ENCODE measurements around the gene ANXA2. TPM values are rescaled to one million over a fixed set of nuclear protein-coding genes. Genes with fewer than 3 reads are reported as not detected.

Gene ANXA2
- polyA plus RNA-seq, 2 donors = 1,972 to 2,098 TPM

- H3K9me3 ChIP-seq (ENCODE audit: control insufficient read depth in 2 of 2, insufficient read depth in 1 of 2, low read depth in 1 of 2, low read length in 1 of 2) = no peaks in the 10 kb centered on the region
- no peak overlapping the region for H3K27ac ChIP-seq (ENCODE audit: low read depth in 2 of 2, low read length in 1 of 2)
- no peaks in the 10 kb centered on the region for H3K27me3 ChIP-seq (ENCODE audit: control insufficient read depth in 1 of 2, insufficient read depth in 2 of 2, low read length in 2 of 2)
- 95% methylated on average over 1 of the region's 1 CpG for WGBS, 2 donors
- no peaks in the 10 kb centered on the region for H3K4me1 ChIP-seq (ENCODE audit: control insufficient read depth in 2 of 2, insufficient read depth in 2 of 2, low read length in 1 of 2)
- no peak overlapping the region for H3K4me3 ChIP-seq (ENCODE audit: low read depth in 1 of 2, low read length in 2 of 2)
- peaks cover 0 to 2% of the 10 kb centered on the region in 2 donors for H3K36me3 ChIP-seq (ENCODE audit: control insufficient read depth in 2 of 2, insufficient read depth in 2 of 2, low read length in 1 of 2)
Measured at GRCh38 chr15:60424006-60424405, 26.2 kb upstream of the ANXA2 start.

GRCh38 chr15:60423537-60423936 lies 25.8 kb upstream of the ANXA2 start:
- Histone ChIP-seq H3K36me3 (ENCODE audit: control insufficient read depth in 2 of 2, insufficient read depth in 2 of 2, low read length in 1 of 2) (peaks cover 0 to 2% of the 10 kb centered on the region in 2 donors), H3K27ac (ENCODE audit: low read depth in 2 of 2, low read length in 1 of 2) (no peak overlapping the region), H3K9me3 (ENCODE audit: control insufficient read depth in 2 of 2, insufficient read depth in 1 of 2, low read depth in 1 of 2, low read length in 1 of 2) (no peaks in the 10 kb centered on the region), H3K4me1 (ENCODE audit: control insufficient read depth in 2 of 2, insufficient read depth in 2 of 2, low read length in 1 of 2) (no peaks in the 10 kb centered on the region), H3K27me3 (ENCODE audit: control insufficient read depth in 1 of 2, insufficient read depth in 2 of 2, low read length in 2 of 2) (no peaks in the 10 kb centered on the region), H3K4me3 (ENCODE audit: low read depth in 1 of 2, low read length in 2 of 2) (no peak overlapping the region)
- WGBS, 2 donors = 22 to 24% methylated on average over 2 of the region's 2 CpGs

- no peak overlapping the region for H3K27ac ChIP-seq (ENCODE audit: low read depth in 2 of 2, low read length in 1 of 2)
- no peaks in the 10 kb centered on the region for H3K4me1 ChIP-seq (ENCODE audit: control insufficient read depth in 2 of 2, insufficient read depth in 2 of 2, low read length in 1 of 2)
- no peaks in the 10 kb centered on the region for H3K9me3 ChIP-seq (ENCODE audit: control insufficient read depth in 2 of 2, insufficient read depth in 1 of 2, low read depth in 1 of 2, low read length in 1 of 2)
- no peaks in the 10 kb centered on the region for H3K27me3 ChIP-seq (ENCODE audit: control insufficient read depth in 1 of 2, insufficient read depth in 2 of 2, low read length in 2 of 2)
- H3K36me3 ChIP-seq (ENCODE audit: control insufficient read depth in 2 of 2, insufficient read depth in 2 of 2, low read length in 1 of 2) = peaks cover 0 to 2% of the 10 kb centered on the region in 2 donors
- WGBS, 2 donors = 43 to 79% methylated on average over 1 of the region's 1 CpG
- H3K4me3 ChIP-seq (ENCODE audit: low read depth in 1 of 2, low read length in 2 of 2) = no peak overlapping the region
Measured at GRCh38 chr15:60421544-60421943, 23.8 kb upstream of the ANXA2 start.

GRCh38 chr15:60420203-60420716 lies 22.5 kb upstream of the ANXA2 start:
- Histone ChIP-seq H3K9me3 (ENCODE audit: control insufficient read depth in 2 of 2, insufficient read depth in 1 of 2, low read depth in 1 of 2, low read length in 1 of 2) (no peaks in the 10 kb centered on the region), H3K27ac (ENCODE audit: low read depth in 2 of 2, low read length in 1 of 2) (no peak overlapping the region), H3K4me1 (ENCODE audit: control insufficient read depth in 2 of 2, insufficient read depth in 2 of 2, low read length in 1 of 2) (no peaks in the 10 kb centered on the region), H3K27me3 (ENCODE audit: control insufficient read depth in 1 of 2, insufficient read depth in 2 of 2, low read length in 2 of 2) (no peaks in the 10 kb centered on the region), H3K36me3 (ENCODE audit: control insufficient read depth in 2 of 2, insufficient read depth in 2 of 2, low read length in 1 of 2) (no peaks in the 10 kb centered on the region), H3K4me3 (ENCODE audit: low read depth in 1 of 2, low read length in 2 of 2) (no peak overlapping the region)
- 75 to 88% methylated on average over 2 of the region's 2 CpGs for WGBS, 2 donors

GRCh38 chr15:60419753-60420152 lies 22.0 kb upstream of the ANXA2 start:
- WGBS, 2 donors = 57 to 63% methylated on average over 2 of the region's 2 CpGs
- H3K4me3 ChIP-seq (ENCODE audit: low read depth in 1 of 2, low read length in 2 of 2) = no peak overlapping the region
- no peaks in the 10 kb centered on the region for H3K36me3 ChIP-seq (ENCODE audit: control insufficient read depth in 2 of 2, insufficient read depth in 2 of 2, low read length in 1 of 2)
- H3K9me3 ChIP-seq (ENCODE audit: control insufficient read depth in 2 of 2, insufficient read depth in 1 of 2, low read depth in 1 of 2, low read length in 1 of 2) = no peaks in the 10 kb centered on the region
- no peaks in the 10 kb centered on the region for H3K27me3 ChIP-seq (ENCODE audit: control insufficient read depth in 1 of 2, insufficient read depth in 2 of 2, low read length in 2 of 2)
- H3K27ac ChIP-seq (ENCODE audit: low read depth in 2 of 2, low read length in 1 of 2) = no peak overlapping the region
- H3K4me1 ChIP-seq (ENCODE audit: control insufficient read depth in 2 of 2, insufficient read depth in 2 of 2, low read length in 1 of 2) = no peaks in the 10 kb centered on the region

GRCh38 chr15:60418096-60418495 lies 20.3 kb upstream of the ANXA2 start:
- Histone ChIP-seq H3K27ac (ENCODE audit: low read depth in 2 of 2, low read length in 1 of 2) (no peak overlapping the region), H3K4me1 (ENCODE audit: control insufficient read depth in 2 of 2, insufficient read depth in 2 of 2, low read length in 1 of 2) (no peaks in the 10 kb centered on the region), H3K9me3 (ENCODE audit: control insufficient read depth in 2 of 2, insufficient read depth in 1 of 2, low read depth in 1 of 2, low read length in 1 of 2) (no peaks in the 10 kb centered on the region), H3K36me3 (ENCODE audit: control insufficient read depth in 2 of 2, insufficient read depth in 2 of 2, low read length in 1 of 2) (no peaks in the 10 kb centered on the region), H3K4me3 (ENCODE audit: low read depth in 1 of 2, low read length in 2 of 2) (no peak overlapping the region), H3K27me3 (ENCODE audit: control insufficient read depth in 1 of 2, insufficient read depth in 2 of 2, low read length in 2 of 2) (no peaks in the 10 kb centered on the region)
- WGBS, 2 donors = 90 to 93% methylated on average over 3 of the region's 3 CpGs

GRCh38 chr15:60417112-60417511 lies 19.3 kb upstream of the ANXA2 start:
- Histone ChIP-seq H3K4me1 (ENCODE audit: control insufficient read depth in 2 of 2, insufficient read depth in 2 of 2, low read length in 1 of 2) (no peaks in the 10 kb centered on the region), H3K27me3 (ENCODE audit: control insufficient read depth in 1 of 2, insufficient read depth in 2 of 2, low read length in 2 of 2) (no peaks in the 10 kb centered on the region), H3K9me3 (ENCODE audit: control insufficient read depth in 2 of 2, insufficient read depth in 1 of 2, low read depth in 1 of 2, low read length in 1 of 2) (no peaks in the 10 kb centered on the region), H3K27ac (ENCODE audit: low read depth in 2 of 2, low read length in 1 of 2) (no peak overlapping the region), H3K4me3 (ENCODE audit: low read depth in 1 of 2, low read length in 2 of 2) (no peak overlapping the region), H3K36me3 (ENCODE audit: control insufficient read depth in 2 of 2, insufficient read depth in 2 of 2, low read length in 1 of 2) (no peaks in the 10 kb centered on the region)
- 91 to 97% methylated on average over 4 of the region's 4 CpGs for WGBS, 2 donors

- no peaks in the 10 kb centered on the region for H3K36me3 ChIP-seq (ENCODE audit: control insufficient read depth in 2 of 2, insufficient read depth in 2 of 2, low read length in 1 of 2)
- H3K9me3 ChIP-seq (ENCODE audit: control insufficient read depth in 2 of 2, insufficient read depth in 1 of 2, low read depth in 1 of 2, low read length in 1 of 2) = no peaks in the 10 kb centered on the region
- H3K27ac ChIP-seq (ENCODE audit: low read depth in 2 of 2, low read length in 1 of 2) = peak overlapping the region in 1 of 2 donors; percentile 55
- H3K27me3 ChIP-seq (ENCODE audit: control insufficient read depth in 1 of 2, insufficient read depth in 2 of 2, low read length in 2 of 2) = no peaks in the 10 kb centered on the region
- no peak overlapping the region for H3K4me3 ChIP-seq (ENCODE audit: low read depth in 1 of 2, low read length in 2 of 2)
- 94% methylated on average over 3 of the region's 3 CpGs for WGBS, 2 donors
- no peaks in the 10 kb centered on the region for H3K4me1 ChIP-seq (ENCODE audit: control insufficient read depth in 2 of 2, insufficient read depth in 2 of 2, low read length in 1 of 2)
Measured at GRCh38 chr15:60416484-60416883, 18.7 kb upstream of the ANXA2 start.

- H3K9me3 ChIP-seq (ENCODE audit: control insufficient read depth in 2 of 2, insufficient read depth in 1 of 2, low read depth in 1 of 2, low read length in 1 of 2) = no peaks in the 10 kb centered on the region
- H3K36me3 ChIP-seq (ENCODE audit: control insufficient read depth in 2 of 2, insufficient read depth in 2 of 2, low read length in 1 of 2) = no peaks in the 10 kb centered on the region
- H3K4me3 ChIP-seq (ENCODE audit: low read depth in 1 of 2, low read length in 2 of 2) = no peak overlapping the region
- H3K27me3 ChIP-seq (ENCODE audit: control insufficient read depth in 1 of 2, insufficient read depth in 2 of 2, low read length in 2 of 2) = no peaks in the 10 kb centered on the region
- peak overlapping the region; percentile 78 to 81 for H3K27ac ChIP-seq (ENCODE audit: low read depth in 2 of 2, low read length in 1 of 2)
- WGBS, 2 donors = 53 to 56% methylated on average over 10 of the region's 10 CpGs
- no peaks in the 10 kb centered on the region for H3K4me1 ChIP-seq (ENCODE audit: control insufficient read depth in 2 of 2, insufficient read depth in 2 of 2, low read length in 1 of 2)
Measured at GRCh38 chr15:60414016-60414682, 16.4 kb upstream of the ANXA2 start.

- Histone ChIP-seq H3K27me3 (ENCODE audit: control insufficient read depth in 1 of 2, insufficient read depth in 2 of 2, low read length in 2 of 2) (no peaks in the 10 kb centered on the region), H3K4me3 (ENCODE audit: low read depth in 1 of 2, low read length in 2 of 2) (no peak overlapping the region), H3K9me3 (ENCODE audit: control insufficient read depth in 2 of 2, insufficient read depth in 1 of 2, low read depth in 1 of 2, low read length in 1 of 2) (no peaks in the 10 kb centered on the region), H3K27ac (ENCODE audit: low read depth in 2 of 2, low read length in 1 of 2) (peak overlapping the region; percentile 50 to 74), H3K4me1 (ENCODE audit: control insufficient read depth in 2 of 2, insufficient read depth in 2 of 2, low read length in 1 of 2) (no peaks in the 10 kb centered on the region), H3K36me3 (ENCODE audit: control insufficient read depth in 2 of 2, insufficient read depth in 2 of 2, low read length in 1 of 2) (no peaks in the 10 kb centered on the region)
- 40 to 48% methylated on average over 9 of the region's 9 CpGs for WGBS, 2 donors
Measured at GRCh38 chr15:60413231-60413824, 15.5 kb upstream of the ANXA2 start.
